GM12878 (cell line): ENCODE results near the gene NUDT5. TPM values are rescaled to one million over a fixed set of nuclear protein-coding genes. Genes with fewer than 3 reads are reported as not detected.

Experiments
- ATAC-seq: fragments of 200-7000 bp; cut with Tn5 transposase; 3 replicates; pipeline ENCODE4 v1.9.1; 2020; ENCODE audit warnings: mild to moderate bottlenecking, moderate library complexity
- BruUV-seq: library from RNA; stranded (reverse); fragments of 400-500 nt; replicated peaks from 2 replicates; lab custom pipeline; 2021; lab: Mats Ljungman, UMichigan
- CTCF ChIA-PET: fragments of 300-600 bp; sonication (Branson Sonifier 250); formaldehyde crosslinking; extraction: SDS; loops from one replicate; lab custom pipeline; 2021; ENCODE audit warnings: inconsistent platforms; lab: Yijun Ruan, JAX
- POLR2A ChIA-PET: fragments of 350-600 bp; formaldehyde crosslinking; extraction: SDS; loops from one replicate; lab custom pipeline; 2021; ENCODE audit warnings: inconsistent platforms; lab: Charles Lee
- RAD21 ChIA-PET: fragments of 300-600 bp; sonication (Branson Sonifier 250); formaldehyde crosslinking; loops from one replicate; lab custom pipeline; 2023; ENCODE audit warnings: antibody characterized with exemption; ENCODE audit not compliant: unreplicated experiment; lab: Charles Lee
- SMC1A ChIA-PET: fragments of 300-600 bp; sonication (Branson Sonifier 250); formaldehyde crosslinking; loops from one replicate; lab custom pipeline; 2023; ENCODE audit not compliant: unreplicated experiment, uncharacterized antibody; lab: Charles Lee
- DNase-seq: peaks from one replicate; pipeline ENCODE4 v3.0.0-alpha.2; 2011; ENCODE audit warnings: low read depth, low spot score
- FAIRE-seq: peaks from 3 replicates; lab custom pipeline; 2011; peaks lifted over from hg19 to GRCh38; lab: Jason Lieb, UNC
- H2AFZ ChIP-seq: 2 replicates; pipeline ENCODE4 v1.6.0; 2011; ENCODE audit warnings: low read depth, low read length, control low read depth; ENCODE audit not compliant: control insufficient read depth
- H3K27ac ChIP-seq: 2 replicates; pipeline ENCODE4 v1.5.1; 2011; ENCODE audit warnings: control low read depth; ENCODE audit not compliant: control insufficient read depth, insufficient read depth
- H3K27me3 ChIP-seq, 2 experiments: replicated peaks in 1 of 2; 2 replicates each; pipeline versions ENCODE4 v1.6.0 to v1.6.1; 2011; ENCODE audit warnings: low read length in 1 of 2; ENCODE audit not compliant: control insufficient read depth in 2 of 2, insufficient read depth in 2 of 2
- H3K36me3 ChIP-seq, 2 experiments: 2 replicates each; pipeline ENCODE4 v1.5.1; 2011; ENCODE audit warnings: low read length in 1 of 2; ENCODE audit not compliant: control insufficient read depth in 2 of 2, insufficient read depth in 2 of 2
- H3K4me1 ChIP-seq: 2 replicates; pipeline ENCODE4 v1.6.1; 2011; ENCODE audit warnings: mild to moderate bottlenecking, low read length, moderate library complexity, mixed read lengths; ENCODE audit not compliant: control insufficient read depth, insufficient read depth
- H3K4me2 ChIP-seq: 2 replicates; pipeline ENCODE4 v1.6.0; 2011; ENCODE audit warnings: control low read depth; ENCODE audit not compliant: control insufficient read depth, insufficient read depth
- H3K4me3 ChIP-seq: fragments of 200-600 bp; sonication (generic); 2 replicates; pipeline ENCODE4 v1.5.1; 2016
- H3K79me2 ChIP-seq: 2 replicates; pipeline ENCODE4 v1.6.0; 2011; ENCODE audit warnings: low read length; ENCODE audit not compliant: control insufficient read depth, insufficient read depth
- H3K9ac ChIP-seq: 2 replicates; pipeline ENCODE4 v1.8.0; 2011; ENCODE audit warnings: low read length, control low read depth, mixed read lengths; ENCODE audit not compliant: control insufficient read depth, insufficient read depth
- H3K9me3 ChIP-seq: replicated peaks from 3 replicates; pipeline ENCODE4 v1.5.1; 2011; ENCODE audit warnings: mild to moderate bottlenecking, low read length; ENCODE audit not compliant: control insufficient read depth, insufficient read depth
- H4K20me1 ChIP-seq: 2 replicates; pipeline ENCODE4 v1.6.0; 2011; ENCODE audit not compliant: control insufficient read depth, insufficient read depth
- DPF2 ChIP-seq: fragments of 450-650 bp; IDR thresholded peaks from 2 replicates; pipeline ENCODE4 v1.6.1; 2017; ENCODE audit warnings: mild to moderate bottlenecking
- EED ChIP-seq: sonication (generic); IDR thresholded peaks from 2 replicates; pipeline ENCODE4 v1.6.1; 2016; ENCODE audit warnings: antibody characterized with exemption, low read depth
- ETV6 ChIP-seq, 2 experiments: fragments of 450-650 bp in 1 of 2; IDR thresholded peaks in 1 of 2; conservative IDR thresholded peaks in 1 of 2; 2 replicates each; pipeline ENCODE4 v1.6.1; 2014; ENCODE audit warnings: antibody characterized with exemption in 1 of 2, borderline replicate concordance in 1 of 2, low read depth in 1 of 2, mild to moderate bottlenecking in 1 of 2, moderate library complexity in 1 of 2
- IKZF1 ChIP-seq: fragments of 450-650 bp; conservative IDR thresholded peaks from 2 replicates; pipeline ENCODE4 v1.6.1; 2017; ENCODE audit warnings: antibody characterized with exemption, mild to moderate bottlenecking
- IKZF2 ChIP-seq, 2 experiments: fragments of 450-650 bp; IDR thresholded peaks; 2 replicates each; pipeline ENCODE4 v1.6.1; 2017; ENCODE audit warnings: mild to moderate bottlenecking in 2 of 2, moderate library complexity in 2 of 2
- JUNB ChIP-seq: IDR thresholded peaks from 2 replicates; pipeline ENCODE4 v1.6.1; 2016; ENCODE audit warnings: antibody characterized with exemption, mild to moderate bottlenecking
- MEF2A ChIP-seq: IDR thresholded peaks from 2 replicates; pipeline ENCODE4 v1.6.1; 2011; ENCODE audit warnings: low read depth, mild to moderate bottlenecking, low read length, moderate library complexity; ENCODE audit not compliant: insufficient read depth
- MYB ChIP-seq: fragments of 150-350 bp; IDR thresholded peaks from 2 replicates; pipeline ENCODE4 v1.6.1; 2014; ENCODE audit warnings: mild to moderate bottlenecking, low read depth, low read length, borderline replicate concordance
- NR2F1 ChIP-seq: fragments of 450-650 bp; conservative IDR thresholded peaks from 2 replicates; pipeline ENCODE4 v1.6.1; 2017; ENCODE audit warnings: mild to moderate bottlenecking
- SIX5 ChIP-seq: IDR thresholded peaks from 2 replicates; pipeline ENCODE4 v1.6.1; 2011; ENCODE audit warnings: mild to moderate bottlenecking, low read depth, low read length, moderate library complexity; ENCODE audit not compliant: severe bottlenecking
- SMAD5 ChIP-seq: IDR thresholded peaks from 2 replicates; pipeline ENCODE4 v1.6.1; 2016; ENCODE audit warnings: antibody characterized with exemption, low read depth
- SPI1 ChIP-seq: IDR thresholded peaks from 2 replicates; pipeline ENCODE4 v1.6.1; 2011; ENCODE audit warnings: low read depth, mild to moderate bottlenecking, low read length, moderate library complexity, borderline replicate concordance; ENCODE audit not compliant: insufficient read depth
- YY1 ChIP-seq: IDR thresholded peaks from 2 replicates; pipeline ENCODE4 v1.6.1; 2011; ENCODE audit warnings: low read depth, mild to moderate bottlenecking, low read length
- ZNF274 ChIP-seq: IDR thresholded peaks from one replicate; pipeline ENCODE4 v1.8.0; 2011; ENCODE audit not compliant: insufficient read length, insufficient read depth
- WGBS: methylation state at CpG from one replicate; pipeline ENCODE4 v1.1.6; 2016; ENCODE audit warnings: low lambda C conversion rate; ENCODE audit not compliant: insufficient replicate concordance, insufficient coverage; ENCODE audit errors: missing lambda C conversion rate; 5-methylcytosine and 5-hydroxymethylcytosine counted together
- in situ Hi-C: fragments of 300-500 bp; cut with MboI; formaldehyde crosslinking; loops from 9 replicates; pipeline ENCODE4 v1.14.3; 2018; ENCODE audit warnings: mixed read lengths
- intact Hi-C: fragments of 100-400 bp; cut with micrococcal nuclease; formaldehyde crosslinking; loops from one replicate; pipeline ENCODE4 v1.14.2; 2022; ENCODE audit not compliant: unreplicated experiment
- polyA plus RNA-seq, 11 experiments: library from polyadenylated mRNA; depleted of rRNA in 4 of 11; unstranded in 6 of 11; stranded (reverse) in 5 of 11; fragments of >200 nt; fragmentation: Nextera tagmentation in 4 of 11; fragmentation: Illumina TruSeq in 1 of 11; extraction: Ambion mirVana in 4 of 11; extraction: Trizol in 1 of 11; gene quantifications; 1 replicate in 1 of 11; 2 replicates in 10 of 11; pipeline versions ENCODE4 v1.2.1 to v1.2.3, GENCODE V29; 2011 to 2016; ENCODE audit warnings: inconsistent platforms in 2 of 11, missing spikeins in 2 of 11, low read depth in 1 of 11
- total RNA-seq, 4 experiments: library from RNA; depleted of rRNA in 3 of 4; stranded (reverse); fragments of >200 nt in 3 of 4; fragmentation: Illumina TruSeq in 1 of 4; extraction: Trizol in 1 of 4; gene quantifications; 2 replicates each; pipeline versions ENCODE4 v1.2.1 to v1.2.3, GENCODE V29; 2013 to 2021
- TF ChIP-seq, protein P1 (sequence below): fragments of 450-650 bp; IDR thresholded peaks from 2 replicates; pipeline ENCODE4 v1.6.1; 2016; ENCODE audit warnings: mild to moderate bottlenecking
- TF ChIP-seq, protein P2 (sequence below): IDR thresholded peaks from 2 replicates; pipeline ENCODE4 v1.6.1; 2012; ENCODE audit warnings: improper control_type of control experiment, low read depth, low read length; ENCODE audit not compliant: insufficient replicate concordance

The NUDT5 gene
- total and polyA plus RNA-seq, 10 of the 15 experiments (the other 5 are each of a cell fraction or from before 2014, with no cell fraction given), result 74.1 to 345 (median 153) TPM

DNA sequence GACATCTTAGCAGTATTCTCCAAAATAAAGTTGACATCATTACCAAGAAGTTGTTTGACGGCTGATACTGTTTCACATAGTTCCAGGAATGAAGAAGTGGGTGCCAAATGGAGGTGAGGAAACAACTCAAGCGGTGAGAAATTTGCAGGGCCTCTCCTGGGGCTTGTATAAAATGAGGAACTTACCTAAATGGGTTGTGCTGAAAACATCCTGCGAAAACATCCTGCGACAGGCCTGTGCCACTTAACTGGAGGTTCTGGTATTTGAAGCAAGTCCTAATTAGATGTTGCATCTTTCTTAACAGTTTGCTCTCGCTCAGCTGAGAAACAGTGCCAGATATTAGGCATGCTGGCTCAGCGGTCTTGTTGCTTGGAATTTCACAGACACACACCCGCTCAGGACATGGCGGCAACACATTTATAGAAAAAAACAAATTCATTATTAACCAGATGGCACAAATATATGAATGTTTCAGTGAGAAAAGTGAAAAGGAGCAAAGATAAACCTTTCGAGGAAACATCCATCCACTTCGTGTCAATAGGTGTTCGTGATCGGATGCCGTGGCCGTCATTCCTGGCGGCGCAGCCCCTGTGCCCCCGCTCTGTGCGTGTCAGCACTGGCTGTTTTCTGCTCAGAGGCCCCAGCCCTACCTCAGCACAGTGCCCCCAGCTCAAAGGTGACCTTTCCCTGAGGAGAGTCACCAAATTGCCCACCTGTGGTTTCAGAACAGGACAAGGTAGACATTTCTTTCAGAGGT is 48.4 kb upstream of the NUDT5 start:
- ATAC-seq, result peak; percentile 71
- ChIA-PET POLR2A (interaction anchor here (0.6 kb wide), 1 partner anchor 564 kb away, joined by 3 read pairs; no protein-coding TSS in a partner anchor), RAD21 (interaction anchor here (0.7 kb wide), 1 partner anchor 19 kb away, joined by 3 read pairs; no protein-coding TSS in a partner anchor), CTCF (interaction anchor here (0.5 to 2.3 kb wide), 4 partner anchors 22 to 1584 kb away, joined by 3 to 5 read pairs (median 3); no protein-coding TSS in a partner anchor), SMC1A (no interaction called here)
- Histone ChIP-seq H3K9me3 (no peaks in the 10 kb centered on the region), H3K4me2 (no peak overlapping the region), H3K27me3 (no peaks in the 10 kb centered on the region), H4K20me1 (no peaks in the 10 kb centered on the region), H2AFZ (no peak overlapping the region), H3K4me1 (peaks cover 33% of the 10 kb centered on the region), H3K36me3 (peaks cover 10 to 28% of the 10 kb centered on the region in 2 experiments), H3K4me3 (no peak overlapping the region; the same call in 1 of the 2 replicates), H3K79me2 (peaks cover 5% of the 10 kb centered on the region), H3K9ac (no peak overlapping the region), H3K27ac (peak overlapping the region; percentile 93)
- in situ Hi-C loops, result no loop called here
- 62% methylated on average over 18 of the region's 18 CpGs for WGBS
- peak; percentile 89 for FAIRE-seq
- BruUV-seq, result TSS peak; percentile 53
- intact Hi-C loops, result no loop called here
- DNase-seq, result peak; percentile 65
- TF ChIP-seq ZNF274, result no peak
- TF ChIP-seq DPF2, result 0 out of 2 replicates have a peak, but pooled peaks have one; percentile 45
- 0 out of 2 replicates have a peak, but pooled peaks have one; percentile 33 for TF ChIP-seq MEF2A
- peak; percentile 81 to 84 for TF ChIP-seq IKZF2 (IDR thresholded peaks at IDR 0.05)
- TF ChIP-seq JUNB, result no peak; the same call in 1 of the 2 replicates
- TF ChIP-seq, protein P1, sequence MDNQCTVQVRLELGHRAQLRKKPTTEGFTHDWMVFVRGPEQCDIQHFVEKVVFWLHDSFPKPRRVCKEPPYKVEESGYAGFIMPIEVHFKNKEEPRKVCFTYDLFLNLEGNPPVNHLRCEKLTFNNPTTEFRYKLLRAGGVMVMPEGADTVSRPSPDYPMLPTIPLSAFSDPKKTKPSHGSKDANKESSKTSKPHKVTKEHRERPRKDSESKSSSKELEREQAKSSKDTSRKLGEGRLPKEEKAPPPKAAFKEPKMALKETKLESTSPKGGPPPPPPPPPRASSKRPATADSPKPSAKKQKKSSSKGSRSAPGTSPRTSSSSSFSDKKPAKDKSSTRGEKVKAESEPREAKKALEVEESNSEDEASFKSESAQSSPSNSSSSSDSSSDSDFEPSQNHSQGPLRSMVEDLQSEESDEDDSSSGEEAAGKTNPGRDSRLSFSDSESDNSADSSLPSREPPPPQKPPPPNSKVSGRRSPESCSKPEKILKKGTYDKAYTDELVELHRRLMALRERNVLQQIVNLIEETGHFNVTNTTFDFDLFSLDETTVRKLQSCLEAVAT, result 0 out of 2 replicates have a peak, but pooled peaks have one; percentile 26
- no peak for TF ChIP-seq SIX5
- no peak for TF ChIP-seq NR2F1
- no peak for TF ChIP-seq MYB
- TF ChIP-seq IKZF1, result peak; percentile 75
- TF ChIP-seq EED, result peak; percentile 66
- 0 out of 2 replicates have a peak, but pooled peaks have one; percentile 31 for TF ChIP-seq YY1
- TF ChIP-seq SPI1, result peak; percentile 79
- TF ChIP-seq SMAD5, result no peak
- TF ChIP-seq ETV6 (conservative IDR thresholded peaks at IDR 0.05 in 1 of 2, IDR thresholded peaks at IDR 0.05 in 1 of 2; ENCODE audit: borderline replicate concordance in 1 of 2, low read depth in 1 of 2), result no peak
- TF ChIP-seq, protein P2, sequence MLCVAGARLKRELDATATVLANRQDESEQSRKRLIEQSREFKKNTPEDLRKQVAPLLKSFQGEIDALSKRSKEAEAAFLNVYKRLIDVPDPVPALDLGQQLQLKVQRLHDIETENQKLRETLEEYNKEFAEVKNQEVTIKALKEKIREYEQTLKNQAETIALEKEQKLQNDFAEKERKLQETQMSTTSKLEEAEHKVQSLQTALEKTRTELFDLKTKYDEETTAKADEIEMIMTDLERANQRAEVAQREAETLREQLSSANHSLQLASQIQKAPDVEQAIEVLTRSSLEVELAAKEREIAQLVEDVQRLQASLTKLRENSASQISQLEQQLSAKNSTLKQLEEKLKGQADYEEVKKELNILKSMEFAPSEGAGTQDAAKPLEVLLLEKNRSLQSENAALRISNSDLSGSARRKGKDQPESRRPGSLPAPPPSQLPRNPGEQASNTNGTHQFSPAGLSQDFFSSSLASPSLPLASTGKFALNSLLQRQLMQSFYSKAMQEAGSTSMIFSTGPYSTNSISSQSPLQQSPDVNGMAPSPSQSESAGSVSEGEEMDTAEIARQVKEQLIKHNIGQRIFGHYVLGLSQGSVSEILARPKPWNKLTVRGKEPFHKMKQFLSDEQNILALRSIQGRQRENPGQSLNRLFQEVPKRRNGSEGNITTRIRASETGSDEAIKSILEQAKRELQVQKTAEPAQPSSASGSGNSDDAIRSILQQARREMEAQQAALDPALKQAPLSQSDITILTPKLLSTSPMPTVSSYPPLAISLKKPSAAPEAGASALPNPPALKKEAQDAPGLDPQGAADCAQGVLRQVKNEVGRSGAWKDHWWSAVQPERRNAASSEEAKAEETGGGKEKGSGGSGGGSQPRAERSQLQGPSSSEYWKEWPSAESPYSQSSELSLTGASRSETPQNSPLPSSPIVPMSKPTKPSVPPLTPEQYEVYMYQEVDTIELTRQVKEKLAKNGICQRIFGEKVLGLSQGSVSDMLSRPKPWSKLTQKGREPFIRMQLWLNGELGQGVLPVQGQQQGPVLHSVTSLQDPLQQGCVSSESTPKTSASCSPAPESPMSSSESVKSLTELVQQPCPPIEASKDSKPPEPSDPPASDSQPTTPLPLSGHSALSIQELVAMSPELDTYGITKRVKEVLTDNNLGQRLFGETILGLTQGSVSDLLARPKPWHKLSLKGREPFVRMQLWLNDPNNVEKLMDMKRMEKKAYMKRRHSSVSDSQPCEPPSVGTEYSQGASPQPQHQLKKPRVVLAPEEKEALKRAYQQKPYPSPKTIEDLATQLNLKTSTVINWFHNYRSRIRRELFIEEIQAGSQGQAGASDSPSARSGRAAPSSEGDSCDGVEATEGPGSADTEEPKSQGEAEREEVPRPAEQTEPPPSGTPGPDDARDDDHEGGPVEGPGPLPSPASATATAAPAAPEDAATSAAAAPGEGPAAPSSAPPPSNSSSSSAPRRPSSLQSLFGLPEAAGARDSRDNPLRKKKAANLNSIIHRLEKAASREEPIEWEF, result no peak
